ENCODE measurements around the gene WDFY3. TPM values are rescaled to one million over a fixed set of nuclear protein-coding genes. Genes with fewer than 3 reads are reported as not detected.

WDFY3 gene
- polyA plus RNA-seq, 4 donors = 3.0 to 33.3 (median 6.4) TPM

DNA sequence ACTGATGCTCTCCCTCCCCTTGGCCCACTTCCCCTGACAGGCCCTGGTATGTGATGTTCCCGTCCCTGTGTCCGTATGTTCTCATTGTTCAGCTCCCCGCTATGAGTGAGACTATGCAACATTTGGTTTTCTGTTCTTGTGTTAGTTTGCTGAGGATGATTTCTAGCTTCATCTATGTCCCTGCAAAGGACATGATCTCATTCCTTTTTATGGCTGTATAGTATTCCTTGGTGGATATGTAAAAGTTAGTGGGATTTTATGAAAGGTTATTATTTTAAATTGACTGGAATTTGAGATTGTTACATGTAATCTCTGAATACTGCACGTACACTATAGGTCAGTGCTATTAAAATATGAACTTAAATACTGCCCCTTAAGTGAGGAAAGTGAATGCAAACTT lies 184.0 kb downstream of the WDFY3 start:
- H3K4me3 ChIP-seq (ENCODE audit: low read depth in 1 of 3, low read length in 3 of 3) = no peak overlapping the region
- H3K27me3 ChIP-seq (ENCODE audit: control insufficient read depth in 3 of 3, insufficient read depth in 3 of 3, low read length in 3 of 3) = no peaks in the 10 kb centered on the region
- peaks cover 3 to 22% (median 7%) of the 10 kb centered on the region in 3 donors for H3K36me3 ChIP-seq (ENCODE audit: control insufficient read depth in 3 of 3, insufficient read depth in 2 of 3, low read depth in 1 of 3, low read length in 3 of 3)
- 93 to 97% (median 96%) methylated on average over 4 of the region's 4 CpGs for WGBS, 3 donors
- FAIRE-seq = no peak
- H3K4me1 ChIP-seq (ENCODE audit: control insufficient read depth in 3 of 3, insufficient read depth in 2 of 3, low read depth in 1 of 3, low read length in 2 of 3) = no peaks in the 10 kb centered on the region
- no peak for DNase-seq
- H3K9me3 ChIP-seq (ENCODE audit: control insufficient read depth in 2 of 2, insufficient read depth in 1 of 2, low read depth in 1 of 2, low read length in 1 of 2) = peaks cover 0 to 2% of the 10 kb centered on the region in 2 donors
- H3K27ac ChIP-seq (ENCODE audit: low read depth in 1 of 3, low read length in 2 of 3) = no peak overlapping the region

GRCh38 chr4:84780719-84781118 lies 185.8 kb downstream of the WDFY3 start:
- Histone ChIP-seq H3K36me3 (ENCODE audit: control insufficient read depth in 3 of 3, insufficient read depth in 2 of 3, low read depth in 1 of 3, low read length in 3 of 3) (peaks cover 3 to 20% (median 8%) of the 10 kb centered on the region in 3 donors), H3K4me1 (ENCODE audit: control insufficient read depth in 3 of 3, insufficient read depth in 2 of 3, low read depth in 1 of 3, low read length in 2 of 3) (no peaks in the 10 kb centered on the region), H3K27me3 (ENCODE audit: control insufficient read depth in 3 of 3, insufficient read depth in 3 of 3, low read length in 3 of 3) (no peaks in the 10 kb centered on the region), H3K4me3 (ENCODE audit: low read depth in 1 of 3, low read length in 3 of 3) (no peak overlapping the region), H3K9me3 (ENCODE audit: control insufficient read depth in 2 of 2, insufficient read depth in 1 of 2, low read depth in 1 of 2, low read length in 1 of 2) (peaks cover 0 to 2% of the 10 kb centered on the region in 2 donors), H3K27ac (ENCODE audit: low read depth in 1 of 3, low read length in 2 of 3) (no peak overlapping the region)
- FAIRE-seq = no peak
- DNase-seq = no peak
- WGBS, 3 donors = 95 to 99% (median 97%) methylated on average over 3 of the region's 3 CpGs

DNA sequence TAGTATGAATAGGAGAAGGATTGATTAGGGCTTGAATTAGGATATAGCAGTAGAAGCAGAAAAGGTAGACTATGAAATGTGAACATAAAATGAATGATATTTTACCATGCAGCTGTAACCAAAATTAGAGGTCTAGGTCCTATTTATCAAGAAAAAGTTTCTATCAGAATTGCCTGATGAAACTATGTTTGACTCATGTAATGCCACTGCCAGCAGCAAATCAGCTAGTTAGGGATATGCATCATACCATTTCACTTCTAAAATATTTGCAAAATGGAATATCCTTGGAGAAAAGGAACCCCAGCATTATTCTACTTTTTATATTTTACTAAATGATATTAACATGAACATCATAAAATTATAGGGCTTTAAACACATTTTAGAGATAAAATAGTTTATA lies 188.4 kb downstream of the WDFY3 start:
- Histone ChIP-seq H3K36me3 (ENCODE audit: control insufficient read depth in 3 of 3, insufficient read depth in 2 of 3, low read depth in 1 of 3, low read length in 3 of 3) (peaks cover 3 to 16% (median 7%) of the 10 kb centered on the region in 3 donors), H3K4me1 (ENCODE audit: control insufficient read depth in 3 of 3, insufficient read depth in 2 of 3, low read depth in 1 of 3, low read length in 2 of 3) (no peaks in the 10 kb centered on the region), H3K4me3 (ENCODE audit: low read depth in 1 of 3, low read length in 3 of 3) (no peak overlapping the region), H3K27me3 (ENCODE audit: control insufficient read depth in 3 of 3, insufficient read depth in 3 of 3, low read length in 3 of 3) (no peaks in the 10 kb centered on the region), H3K27ac (ENCODE audit: low read depth in 1 of 3, low read length in 2 of 3) (no peak overlapping the region), H3K9me3 (ENCODE audit: control insufficient read depth in 2 of 2, insufficient read depth in 1 of 2, low read depth in 1 of 2, low read length in 1 of 2) (peaks cover 0 to 2% of the 10 kb centered on the region in 2 donors)
- no peak for FAIRE-seq
- DNase-seq = no peak

- DNase-seq = no peak
- Histone ChIP-seq H3K4me1 (ENCODE audit: control insufficient read depth in 3 of 3, insufficient read depth in 2 of 3, low read depth in 1 of 3, low read length in 2 of 3) (no peaks in the 10 kb centered on the region), H3K27ac (ENCODE audit: low read depth in 1 of 3, low read length in 2 of 3) (no peak overlapping the region), H3K4me3 (ENCODE audit: low read depth in 1 of 3, low read length in 3 of 3) (no peak overlapping the region), H3K27me3 (ENCODE audit: control insufficient read depth in 3 of 3, insufficient read depth in 3 of 3, low read length in 3 of 3) (no peaks in the 10 kb centered on the region), H3K36me3 (ENCODE audit: control insufficient read depth in 3 of 3, insufficient read depth in 2 of 3, low read depth in 1 of 3, low read length in 3 of 3) (peaks cover 0 to 9% (median 0%) of the 10 kb centered on the region in 3 donors), H3K9me3 (ENCODE audit: control insufficient read depth in 2 of 2, insufficient read depth in 1 of 2, low read depth in 1 of 2, low read length in 1 of 2) (no peaks in the 10 kb centered on the region)
- FAIRE-seq = no peak
- WGBS, 3 donors = 68 to 87% (median 82%) methylated on average over 3 of the region's 3 CpGs
These were observed 199.3 kb downstream of the WDFY3 start for GRCh38 chr4:84767168-84767567.

- no peak for FAIRE-seq
- Histone ChIP-seq H3K4me3 (ENCODE audit: low read depth in 1 of 3, low read length in 3 of 3) (no peak overlapping the region), H3K9me3 (ENCODE audit: control insufficient read depth in 2 of 2, insufficient read depth in 1 of 2, low read depth in 1 of 2, low read length in 1 of 2) (no peaks in the 10 kb centered on the region), H3K27ac (ENCODE audit: low read depth in 1 of 3, low read length in 2 of 3) (no peak overlapping the region), H3K27me3 (ENCODE audit: control insufficient read depth in 3 of 3, insufficient read depth in 3 of 3, low read length in 3 of 3) (no peaks in the 10 kb centered on the region), H3K36me3 (ENCODE audit: control insufficient read depth in 3 of 3, insufficient read depth in 2 of 3, low read depth in 1 of 3, low read length in 3 of 3) (peaks cover 2 to 20% (median 3%) of the 10 kb centered on the region in 3 donors), H3K4me1 (ENCODE audit: control insufficient read depth in 3 of 3, insufficient read depth in 2 of 3, low read depth in 1 of 3, low read length in 2 of 3) (no peaks in the 10 kb centered on the region)
- 63 to 90% (median 70%) methylated on average over 7 of the region's 7 CpGs for WGBS, 3 donors
- DNase-seq = no peak
These were observed 213.0 kb downstream of the WDFY3 start for GRCh38 chr4:84753321-84753972.

GRCh38 chr4:84751707-84752106 lies 214.8 kb downstream of the WDFY3 start:
- FAIRE-seq = no peak
- H3K36me3 ChIP-seq (ENCODE audit: control insufficient read depth in 3 of 3, insufficient read depth in 2 of 3, low read depth in 1 of 3, low read length in 3 of 3) = peaks cover 2 to 23% (median 3%) of the 10 kb centered on the region in 3 donors
- no peak overlapping the region for H3K4me3 ChIP-seq (ENCODE audit: low read depth in 1 of 3, low read length in 3 of 3)
- H3K27me3 ChIP-seq (ENCODE audit: control insufficient read depth in 3 of 3, insufficient read depth in 3 of 3, low read length in 3 of 3) = no peaks in the 10 kb centered on the region
- DNase-seq = no peak
- 85 to 89% (median 88%) methylated on average over 4 of the region's 4 CpGs for WGBS, 3 donors
- no peak overlapping the region for H3K27ac ChIP-seq (ENCODE audit: low read depth in 1 of 3, low read length in 2 of 3)
- no peaks in the 10 kb centered on the region for H3K4me1 ChIP-seq (ENCODE audit: control insufficient read depth in 3 of 3, insufficient read depth in 2 of 3, low read depth in 1 of 3, low read length in 2 of 3)
- H3K9me3 ChIP-seq (ENCODE audit: control insufficient read depth in 2 of 2, insufficient read depth in 1 of 2, low read depth in 1 of 2, low read length in 1 of 2) = no peaks in the 10 kb centered on the region

DNA sequence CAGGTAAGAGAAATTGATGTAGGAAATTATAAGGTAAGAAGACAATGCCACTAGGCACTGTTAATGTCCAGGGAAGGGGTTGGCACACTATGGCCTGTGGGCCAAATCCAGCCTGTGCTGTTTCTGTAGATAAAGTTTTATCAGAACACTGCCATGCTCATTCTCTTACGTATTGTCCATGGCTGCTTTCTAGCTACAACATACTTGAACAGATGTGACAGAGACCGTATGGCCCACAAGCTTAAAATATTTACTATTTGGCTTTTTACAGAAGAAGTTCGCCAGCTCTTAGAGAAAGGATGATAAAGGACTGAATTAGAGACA lies 215.6 kb downstream of the WDFY3 start:
- Histone ChIP-seq H3K36me3 (ENCODE audit: control insufficient read depth in 3 of 3, insufficient read depth in 2 of 3, low read depth in 1 of 3, low read length in 3 of 3) (peaks cover 2 to 21% (median 3%) of the 10 kb centered on the region in 3 donors), H3K27ac (ENCODE audit: low read depth in 1 of 3, low read length in 2 of 3) (no peak overlapping the region), H3K9me3 (ENCODE audit: control insufficient read depth in 2 of 2, insufficient read depth in 1 of 2, low read depth in 1 of 2, low read length in 1 of 2) (no peaks in the 10 kb centered on the region), H3K4me3 (ENCODE audit: low read depth in 1 of 3, low read length in 3 of 3) (no peak overlapping the region), H3K27me3 (ENCODE audit: control insufficient read depth in 3 of 3, insufficient read depth in 3 of 3, low read length in 3 of 3) (no peaks in the 10 kb centered on the region), H3K4me1 (ENCODE audit: control insufficient read depth in 3 of 3, insufficient read depth in 2 of 3, low read depth in 1 of 3, low read length in 2 of 3) (no peaks in the 10 kb centered on the region)
- whole genome bisulfite sequencing, 3 donors = 79 to 98% (median 90%) methylated on average over 3 of the region's 3 CpGs
- DNase-seq (no peak), FAIRE-seq (no peak)

DNA sequence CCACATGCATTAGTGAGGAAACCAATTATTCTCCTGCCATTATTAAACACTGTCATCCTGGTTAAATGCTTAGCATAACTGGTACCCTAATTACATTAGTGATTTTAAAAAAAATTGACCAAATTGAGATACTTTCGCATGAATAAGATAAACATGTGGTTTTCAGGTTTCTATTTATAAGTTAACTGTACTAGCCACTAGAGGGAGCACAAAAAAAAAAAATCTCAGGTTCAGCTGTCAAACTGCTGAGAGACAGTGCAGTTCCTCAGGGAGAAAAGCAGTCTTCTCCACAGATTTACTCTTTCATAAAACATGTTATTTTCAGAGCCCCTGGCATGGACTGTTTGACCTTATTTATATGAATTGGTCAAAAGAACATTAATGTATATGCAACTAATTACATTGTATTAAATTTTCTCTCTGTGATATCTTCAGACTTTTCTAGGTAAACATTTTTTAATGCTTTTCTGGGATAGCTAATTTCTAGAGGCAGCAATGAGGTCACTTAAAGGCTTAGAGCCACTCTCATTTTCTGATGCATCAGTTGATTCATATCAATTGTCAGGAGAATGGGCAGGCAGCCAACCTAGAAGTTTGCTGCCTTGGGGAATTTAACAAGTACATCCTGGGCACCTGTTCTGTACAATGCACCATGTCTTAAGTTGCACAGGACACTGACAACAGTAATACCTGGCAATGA lies 216.1 kb downstream of the WDFY3 start:
- Histone ChIP-seq H3K27me3 (ENCODE audit: control insufficient read depth in 3 of 3, insufficient read depth in 3 of 3, low read length in 3 of 3) (no peaks in the 10 kb centered on the region), H3K4me3 (ENCODE audit: low read depth in 1 of 3, low read length in 3 of 3) (no peak overlapping the region), H3K36me3 (ENCODE audit: control insufficient read depth in 3 of 3, insufficient read depth in 2 of 3, low read depth in 1 of 3, low read length in 3 of 3) (peaks cover 2 to 21% (median 3%) of the 10 kb centered on the region in 3 donors), H3K4me1 (ENCODE audit: control insufficient read depth in 3 of 3, insufficient read depth in 2 of 3, low read depth in 1 of 3, low read length in 2 of 3) (no peaks in the 10 kb centered on the region), H3K9me3 (ENCODE audit: control insufficient read depth in 2 of 2, insufficient read depth in 1 of 2, low read depth in 1 of 2, low read length in 1 of 2) (no peaks in the 10 kb centered on the region), H3K27ac (ENCODE audit: low read depth in 1 of 3, low read length in 2 of 3) (no peak overlapping the region)
- DNase-seq = peak; percentile 49 to 55
- 7 to 12% (median 10%) methylated on average over 1 of the region's 1 CpG for WGBS, 3 donors
- peak; percentile 26 for FAIRE-seq
